Esophagus squamous epithelium (tissue), 5 donors: ENCODE results near the gene RIMBP2. TPM values are rescaled to one million over a fixed set of nuclear protein-coding genes. Genes with fewer than 3 reads are reported as not detected.

Experiments used
- DNase-seq: peaks from one replicate; lab custom pipeline; 2025; lab: John Stamatoyannopoulos, UW
- H3K27ac ChIP-seq, 4 donors: fragments of 200-600 bp; sonication (generic); one replicate each; pipeline ENCODE4 v1.5.1; 2016 to 2019; ENCODE audit warnings: mild to moderate bottlenecking in 1 of 4
- H3K27me3 ChIP-seq, 4 donors: fragments of 200-600 bp; sonication (generic); 1 replicate in 3 of 4; 2 replicates in 1 of 4; pipeline versions ENCODE4 v1.5.1 to v1.6.0; 2017 to 2021; ENCODE audit warnings: antibody characterized with exemption in 1 of 4
- H3K36me3 ChIP-seq, 3 donors: fragments of 200-600 bp; sonication (generic); one replicate each; pipeline ENCODE4 v1.5.1; 2016 to 2019
- H3K4me1 ChIP-seq, 3 donors: fragments of 200-600 bp; sonication (generic); one replicate each; pipeline ENCODE4 v1.5.1; 2017 to 2019
- H3K4me3 ChIP-seq, 4 donors: fragments of 200-600 bp; sonication (generic); 1 replicate in 3 of 4; 2 replicates in 1 of 4; pipeline ENCODE4 v1.5.1; 2016 to 2019; ENCODE audit warnings: mild to moderate bottlenecking in 2 of 4, moderate library complexity in 1 of 4
- H3K9me3 ChIP-seq, 3 donors: fragments of 200-600 bp; sonication (generic); one replicate each; pipeline ENCODE4 v1.5.1; 2016 to 2019
- CTCF ChIP-seq, 6 experiments: fragments of 450-650 bp in 4 of 6; fragments of 200-600 bp in 2 of 6; sonication (generic) in 2 of 6; IDR thresholded peaks; one replicate each; pipeline ENCODE4 v1.5.1; 2016 to 2019; ENCODE audit warnings: antibody characterized with exemption in 6 of 6, mild to moderate bottlenecking in 4 of 6, moderate library complexity in 4 of 6
- POLR2A ChIP-seq, 4 donors: fragments of 450-650 bp; IDR thresholded peaks; one replicate each; pipeline ENCODE4 v1.6.1; 2017; ENCODE audit warnings: antibody characterized with exemption in 4 of 4, mild to moderate bottlenecking in 4 of 4, moderate library complexity in 3 of 4
- WGBS, 2 donors: methylation state at CpG; one replicate each; pipeline ENCODE4 v1.1.5; 2018; 5-methylcytosine and 5-hydroxymethylcytosine counted together
- intact Hi-C: fragments of 100-400 bp; cut with DNase I; formaldehyde crosslinking; loops from one replicate; pipeline ENCODE4 v1.15.0; 2022
- total RNA-seq, 4 donors: library from RNA; depleted of rRNA; stranded (reverse); fragments of >200 nt; gene quantifications; one replicate each; pipeline ENCODE4 v1.1.0, GENCODE V29; 2016
- donor health status: DM: yes; HTN: yes; CAD: no.

RIMBP2 gene
- total RNA-seq, 4 donors from 2014 or later = 0.08 to 0.76 (median 0.46) TPM

GRCh38 chr12:130651188-130651959 is 64.7 kb downstream of the RIMBP2 start:
- Histone ChIP-seq H3K36me3 (no peaks in the 10 kb centered on the region), H3K4me3 (no peak overlapping the region), H3K4me1 (no peaks in the 10 kb centered on the region), H3K27me3 (no peaks in the 10 kb centered on the region), H3K9me3 (no peaks in the 10 kb centered on the region), H3K27ac (no peak overlapping the region)
- no peak for DNase-seq
- intact Hi-C loops = no loop called here
- no peak for TF ChIP-seq POLR2A (IDR thresholded peaks at IDR 0.05)
- no peak for TF ChIP-seq CTCF (IDR thresholded peaks at IDR 0.05)
- 80 to 86% methylated on average over 15 to 16 of the region's 16 CpGs for WGBS, 2 donors

- DNase-seq = no peak
- Histone ChIP-seq H3K36me3 (no peaks in the 10 kb centered on the region), H3K4me3 (no peak overlapping the region), H3K27ac (no peak overlapping the region), H3K27me3 (no peaks in the 10 kb centered on the region), H3K9me3 (no peaks in the 10 kb centered on the region), H3K4me1 (no peaks in the 10 kb centered on the region)
- WGBS, 2 donors = 65 to 72% methylated on average over 6 to 8 of the region's 9 CpGs
- TF ChIP-seq CTCF (IDR thresholded peaks at IDR 0.05) (no peak), POLR2A (IDR thresholded peaks at IDR 0.05) (no peak)
- intact Hi-C loops = no loop called here
Observed at GRCh38 chr12:130650131-130650530, 66.0 kb downstream of the RIMBP2 start.

- TF ChIP-seq CTCF (IDR thresholded peaks at IDR 0.05) = no peak
- no peak for TF ChIP-seq POLR2A (IDR thresholded peaks at IDR 0.05)
- Histone ChIP-seq H3K36me3 (no peaks in the 10 kb centered on the region), H3K9me3 (no peaks in the 10 kb centered on the region), H3K27ac (no peak overlapping the region), H3K4me1 (no peaks in the 10 kb centered on the region), H3K27me3 (no peaks in the 10 kb centered on the region), H3K4me3 (no peak overlapping the region)
- intact Hi-C loops = no loop called here
- 88 to 95% methylated on average over 4 to 11 of the region's 37 CpGs for WGBS, 2 donors
- no peak for DNase-seq
Observed at GRCh38 chr12:130649101-130650045, 66.7 kb downstream of the RIMBP2 start.

GRCh38 chr12:130647814-130648213 is 68.3 kb downstream of the RIMBP2 start:
- intact Hi-C loops = no loop called here
- Histone ChIP-seq H3K4me1 (no peaks in the 10 kb centered on the region), H3K4me3 (no peak overlapping the region), H3K36me3 (no peaks in the 10 kb centered on the region), H3K27me3 (no peaks in the 10 kb centered on the region), H3K27ac (no peak overlapping the region), H3K9me3 (no peaks in the 10 kb centered on the region)
- 70 to 72% methylated on average over 3 to 8 of the region's 13 CpGs for WGBS, 2 donors
- TF ChIP-seq POLR2A (IDR thresholded peaks at IDR 0.05) (no peak), CTCF (IDR thresholded peaks at IDR 0.05) (no peak)
- no peak for DNase-seq
